ENCODE data around the gene NRARP.

GRCh38 chr9:137275203-137275587 is 26.9 kb downstream of the NRARP start:
- TF ChIP-seq EZH2 (IDR thresholded peaks at IDR 0.05; ENCODE audit: borderline replicate concordance, control insufficient read depth, low read depth, low read length) (no peak), SUZ12 (IDR thresholded peaks at IDR 0.05; ENCODE audit: unreplicated experiment) (no peak), BCL3 (IDR thresholded peaks at IDR 0.05; ENCODE audit: borderline replicate concordance, insufficient read depth, low read depth, low read length, poor library complexity, severe bottlenecking) (no peak), MAX (IDR thresholded peaks at IDR 0.05; ENCODE audit: low read depth, low read length) (no peak), CREM (IDR thresholded peaks at IDR 0.05; ENCODE audit: low read depth) (no peak), STAT1 (conservative IDR thresholded peaks at IDR 0.05) (no peak), EGR1 (IDR thresholded peaks at IDR 0.05; ENCODE audit: borderline replicate concordance in 1 of 2, low read depth in 2 of 2, low read length in 2 of 2) (no peak), POLR2AphosphoS5 (IDR thresholded peaks at IDR 0.05; ENCODE audit: low read length) (no peak), TBL1XR1 (IDR thresholded peaks at IDR 0.05; ENCODE audit: low read depth, low read length) (no peak), RAD21 (IDR thresholded peaks at IDR 0.05; ENCODE audit: insufficient read depth, low read depth, low read length) (no peak), EP300 (IDR thresholded peaks at IDR 0.05; ENCODE audit: borderline replicate concordance in 1 of 2, control insufficient read depth in 1 of 2, low read depth in 2 of 2, low read length in 2 of 2) (no peak), IKZF1 (conservative IDR thresholded peaks at IDR 0.05) (no peak)

Data from GM12878 (cell line).